Glutamatergic neuron (in vitro differentiated cells): ENCODE results near the gene MACROD2. TPM values are rescaled to one million over a fixed set of nuclear protein-coding genes. Genes with fewer than 3 reads are reported as not detected.
"Not testable (repeated sequence)": the region's sequence is repeated elsewhere in the genome, so short reads cannot be mapped to it uniquely, and the experiment has no call there.

ENCODE experiments used
- DNase-seq: peaks from one replicate; pipeline ENCODE4 v3.0.0; 2022
- H3K27ac Mint-ChIP-seq: one replicate; pipeline ENCODE4 v1.8.0; 2020; ENCODE audit warnings: mild to moderate bottlenecking, mixed read lengths, inconsistent platforms; ENCODE audit not compliant: unreplicated experiment
- H3K27me3 Mint-ChIP-seq: one replicate; pipeline ENCODE4 v1.8.0; 2020; ENCODE audit warnings: mild to moderate bottlenecking, moderate library complexity, mixed read lengths, inconsistent platforms; ENCODE audit not compliant: unreplicated experiment
- H3K36me3 Mint-ChIP-seq: one replicate; pipeline ENCODE4 v1.8.0; 2020; ENCODE audit warnings: mild to moderate bottlenecking, mixed read lengths, inconsistent platforms; ENCODE audit not compliant: unreplicated experiment
- H3K4me1 Mint-ChIP-seq: one replicate; pipeline ENCODE4 v1.8.0; 2020; ENCODE audit warnings: mild to moderate bottlenecking, low read depth, mixed read lengths, inconsistent platforms; ENCODE audit not compliant: unreplicated experiment
- H3K4me3 Mint-ChIP-seq: one replicate; pipeline ENCODE4 v1.8.0; 2020; ENCODE audit warnings: mild to moderate bottlenecking, mixed read lengths, inconsistent platforms; ENCODE audit not compliant: unreplicated experiment
- H3K9me3 Mint-ChIP-seq: one replicate; pipeline ENCODE4 v1.8.0; 2020; ENCODE audit warnings: mild to moderate bottlenecking, moderate library complexity, mixed read lengths, inconsistent platforms; ENCODE audit not compliant: unreplicated experiment
- CTCF ChIP-seq: fragments of 200-600 bp; sonication (generic); IDR thresholded peaks from one replicate; pipeline ENCODE4 v1.5.0; 2021; ENCODE audit not compliant: partially characterized antibody, unreplicated experiment
- total RNA-seq: library from RNA; stranded (reverse); fragmentation: NEBNext Ultra II Directional; extraction: Animal tissue kit (Norgen Biotek cat#: 25700); gene quantifications from one replicate; pipeline ENCODE4 v1.2.1, GENCODE V29; 2021; ENCODE audit not compliant: unreplicated experiment

MACROD2 gene
- total RNA-seq, 1 donor from 2014 or later, result 8.7 TPM

GRCh38 chr20:15187612-15188011 is 1192.3 kb downstream of the MACROD2 start:
- no peaks in the 10 kb centered on the region for H3K9me3 Mint-ChIP-seq
- peaks cover 1% of the 10 kb centered on the region for H3K27me3 Mint-ChIP-seq
- H3K36me3 Mint-ChIP-seq, result peaks cover 3% of the 10 kb centered on the region
- no peak for DNase-seq
- no peak overlapping the region for H3K4me3 Mint-ChIP-seq
- H3K4me1 Mint-ChIP-seq, result no peaks in the 10 kb centered on the region
- no peak for TF ChIP-seq CTCF
- no peak overlapping the region for H3K27ac Mint-ChIP-seq

- no peak for TF ChIP-seq CTCF
- DNase-seq, result no peak
- H3K9me3 Mint-ChIP-seq, result no peaks in the 10 kb centered on the region
- peaks cover 3% of the 10 kb centered on the region for H3K36me3 Mint-ChIP-seq
- peaks cover 1% of the 10 kb centered on the region for H3K27me3 Mint-ChIP-seq
- no peaks in the 10 kb centered on the region for H3K4me1 Mint-ChIP-seq
- H3K27ac Mint-ChIP-seq, result no peak overlapping the region
- H3K4me3 Mint-ChIP-seq, result no peak overlapping the region
Observed at GRCh38 chr20:15188415-15188814, 1193.1 kb downstream of the MACROD2 start.

- DNase-seq, result no peak
- peaks cover 3% of the 10 kb centered on the region for H3K36me3 Mint-ChIP-seq
- no peaks in the 10 kb centered on the region for H3K4me1 Mint-ChIP-seq
- H3K27me3 Mint-ChIP-seq, result peaks cover 1% of the 10 kb centered on the region
- H3K4me3 Mint-ChIP-seq, result no peak overlapping the region
- H3K27ac Mint-ChIP-seq, result no peak overlapping the region
- no peak for TF ChIP-seq CTCF
- no peaks in the 10 kb centered on the region for H3K9me3 Mint-ChIP-seq
Observed at GRCh38 chr20:15191082-15191723, 1195.9 kb downstream of the MACROD2 start.

GRCh38 chr20:15195378-15195777 is 1200.1 kb downstream of the MACROD2 start:
- Mint-ChIP-seq H3K4me3 (no peak overlapping the region), H3K27me3 (peaks cover 1% of the 10 kb centered on the region), H3K27ac (no peak overlapping the region), H3K4me1 (no peaks in the 10 kb centered on the region), H3K36me3 (peaks cover 1% of the 10 kb centered on the region), H3K9me3 (no peaks in the 10 kb centered on the region)
- TF ChIP-seq CTCF, result no peak
- DNase-seq, result no peak

GRCh38 chr20:15196547-15197255 is 1201.4 kb downstream of the MACROD2 start:
- TF ChIP-seq CTCF, result no peak
- no peak for DNase-seq
- no peaks in the 10 kb centered on the region for H3K4me1 Mint-ChIP-seq
- peaks cover 2% of the 10 kb centered on the region for H3K9me3 Mint-ChIP-seq
- H3K27ac Mint-ChIP-seq, result no peak overlapping the region
- H3K36me3 Mint-ChIP-seq, result no peaks in the 10 kb centered on the region
- no peak overlapping the region for H3K4me3 Mint-ChIP-seq
- H3K27me3 Mint-ChIP-seq, result no peaks in the 10 kb centered on the region

GRCh38 chr20:15198017-15198416 is 1202.7 kb downstream of the MACROD2 start:
- not testable (repeated sequence) for H3K9me3 Mint-ChIP-seq

More at GRCh38 chr20:15198017-15198416, 1202.7 kb downstream of the MACROD2 start:
- DNase-seq, H3K27me3 Mint-ChIP-seq, H3K27ac Mint-ChIP-seq, H3K4me1 Mint-ChIP-seq, H3K4me3 Mint-ChIP-seq, H3K36me3 Mint-ChIP-seq: not testable (repeated sequence)
